ENCODE data around the gene ACAP2.
"Not testable (repeated sequence)": the region's sequence is repeated elsewhere in the genome, so short reads cannot be mapped to it uniquely, and the experiment has no call there.

Gene ACAP2

GRCh38 chr3:195241592-195242355 lies 201.0 kb downstream of the ACAP2 start:
- DNase-seq, result no peak

- DNase-seq, result no peak
These were observed 201.9 kb downstream of the ACAP2 start for GRCh38 chr3:195240939-195241338.

- no peak for DNase-seq
These were observed 202.6 kb downstream of the ACAP2 start for GRCh38 chr3:195240171-195240701.

DNA sequence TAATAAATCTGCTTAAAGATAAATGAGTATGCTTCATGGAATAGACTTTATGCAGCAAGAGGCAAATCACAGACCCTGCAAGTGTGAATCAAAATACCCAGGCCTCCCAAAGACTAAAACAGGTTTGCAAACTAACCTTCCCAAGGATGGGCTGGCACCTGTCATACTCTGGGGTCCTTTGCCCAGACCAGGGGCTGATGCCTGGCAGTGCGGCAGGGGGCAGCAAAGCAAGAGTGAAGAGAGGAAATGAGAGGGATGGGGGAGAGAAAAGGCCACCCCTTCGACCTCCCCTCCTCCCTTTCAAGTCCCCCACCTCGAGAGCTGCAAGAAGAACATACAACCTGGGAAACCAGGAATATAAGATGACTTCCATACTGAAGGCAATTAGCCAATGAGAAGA lies 203.7 kb downstream of the ACAP2 start:
- no peak for DNase-seq

DNA sequence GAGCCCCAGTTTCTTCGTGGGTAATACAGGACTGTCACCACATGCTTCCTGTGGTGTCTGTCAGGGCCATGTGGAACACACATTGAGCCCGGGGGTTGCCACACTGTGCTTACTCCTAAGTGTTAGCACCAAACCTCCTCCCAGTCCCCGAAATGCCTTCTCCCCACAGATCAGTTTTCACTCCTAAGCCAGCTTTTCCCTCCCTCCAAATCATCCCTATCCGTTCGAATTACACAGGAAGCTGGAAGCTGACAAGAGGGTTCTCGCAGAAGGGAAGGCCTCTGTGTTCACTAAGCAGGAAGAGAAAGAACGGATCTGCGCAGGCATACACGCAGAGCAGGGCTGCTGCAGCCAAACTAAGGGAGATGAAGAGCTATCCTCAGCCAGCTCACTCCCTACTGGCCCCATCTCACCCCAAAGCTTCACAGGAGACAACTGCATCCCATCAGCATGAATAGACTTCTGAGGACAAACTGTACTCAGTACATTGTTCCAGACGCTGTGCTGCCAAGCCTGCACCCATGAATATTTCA lies 204.2 kb downstream of the ACAP2 start:
- no peak for DNase-seq

DNA sequence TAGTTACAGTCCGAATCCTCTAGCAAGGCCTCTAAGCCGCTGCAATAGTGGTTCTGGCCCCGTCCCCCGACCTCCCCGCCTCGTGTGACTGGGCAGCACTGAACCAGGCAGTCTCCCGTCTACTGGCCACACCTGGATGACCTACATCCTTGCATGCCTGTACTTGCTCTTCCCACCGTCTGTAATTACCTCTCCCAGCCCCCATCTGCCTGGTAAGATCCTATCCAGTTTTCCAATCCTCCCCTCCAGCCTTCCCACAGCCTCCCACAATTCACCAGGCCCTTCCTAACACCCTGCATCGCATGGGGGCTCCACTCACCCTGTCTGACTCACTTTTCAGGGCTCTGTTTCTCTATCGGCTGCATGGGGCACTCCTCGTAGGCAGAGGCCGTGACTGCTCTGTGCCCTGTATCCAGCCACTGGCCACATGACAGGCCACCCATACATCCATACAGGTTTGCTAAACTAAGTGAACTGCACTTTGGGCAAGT lies 204.7 kb downstream of the ACAP2 start:
- no peak for DNase-seq

DNA sequence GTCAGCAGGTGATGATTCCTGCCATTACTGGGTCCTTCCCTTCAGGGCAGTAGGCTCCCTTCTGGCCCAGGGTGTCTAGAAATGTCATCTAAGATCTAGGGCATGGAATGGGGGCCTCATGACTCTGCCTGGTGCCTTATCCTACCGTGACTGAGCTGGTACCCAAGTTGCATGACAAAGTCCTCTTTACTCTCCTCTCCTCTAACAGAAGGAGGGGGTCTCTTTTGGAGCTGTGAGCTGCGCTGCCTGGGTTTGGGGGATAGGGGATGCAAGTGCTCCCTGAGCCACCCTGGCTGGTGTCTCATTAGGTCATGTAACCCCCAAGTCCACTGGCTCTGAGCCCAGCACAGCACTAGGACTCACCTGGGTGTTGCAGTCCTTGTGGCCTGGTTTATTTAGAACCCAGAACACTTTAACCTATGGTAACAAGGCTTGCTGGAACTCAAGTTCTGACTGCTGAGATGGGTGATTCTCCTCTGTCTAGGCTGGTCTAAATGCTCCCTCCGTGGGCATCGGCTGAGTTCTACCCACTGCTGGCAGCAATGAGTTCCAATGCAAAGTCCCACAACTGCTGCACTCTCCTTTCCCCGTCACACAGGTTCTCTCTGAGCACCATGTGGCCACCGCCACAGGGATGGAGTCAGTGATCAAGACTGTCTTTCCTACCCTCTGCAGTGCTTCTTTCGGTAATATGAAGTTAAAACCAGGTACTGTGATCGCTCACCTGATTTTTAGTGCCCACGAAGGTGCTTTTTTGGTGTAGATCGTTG lies 205.8 kb downstream of the ACAP2 start:
- DNase-seq, result no peak

GRCh38 chr3:195236076-195236798 lies 206.6 kb downstream of the ACAP2 start:
- DNase-seq, result no peak

GRCh38 chr3:195230244-195230643 lies 212.6 kb downstream of the ACAP2 start:
- no peak for DNase-seq

GRCh38 chr3:195228886-195229285 lies 213.9 kb downstream of the ACAP2 start:
- not testable (repeated sequence) for DNase-seq

GRCh38 chr3:195227871-195228270 lies 214.9 kb downstream of the ACAP2 start:
- no peak for DNase-seq

DNA sequence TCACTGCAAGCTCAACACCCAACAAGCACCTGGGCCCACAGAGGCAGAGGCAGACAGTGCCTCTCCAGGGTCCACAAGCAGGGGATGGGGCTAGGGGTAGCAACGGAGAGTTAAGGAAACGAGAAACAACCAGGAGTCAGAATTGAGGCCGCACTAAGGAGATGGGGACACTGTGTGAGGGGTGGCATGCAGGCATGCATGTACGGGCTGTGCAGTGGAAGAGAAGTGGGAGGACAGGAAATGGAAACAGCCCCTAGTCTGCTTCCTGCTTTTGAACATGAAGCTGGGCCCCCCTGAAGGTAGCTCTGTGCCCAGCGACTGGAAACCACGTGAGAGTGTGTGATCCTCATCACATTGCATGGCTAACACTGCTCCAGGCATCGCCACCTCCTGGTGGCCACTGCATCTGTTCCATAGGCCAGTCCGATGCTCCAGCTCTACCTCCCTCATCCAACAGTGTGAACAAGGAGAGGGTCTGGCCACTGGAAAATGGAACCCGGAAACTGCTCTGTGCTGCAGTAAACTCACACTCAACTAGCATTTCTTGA lies 215.8 kb downstream of the ACAP2 start:
- DNase-seq, result no peak

DNA sequence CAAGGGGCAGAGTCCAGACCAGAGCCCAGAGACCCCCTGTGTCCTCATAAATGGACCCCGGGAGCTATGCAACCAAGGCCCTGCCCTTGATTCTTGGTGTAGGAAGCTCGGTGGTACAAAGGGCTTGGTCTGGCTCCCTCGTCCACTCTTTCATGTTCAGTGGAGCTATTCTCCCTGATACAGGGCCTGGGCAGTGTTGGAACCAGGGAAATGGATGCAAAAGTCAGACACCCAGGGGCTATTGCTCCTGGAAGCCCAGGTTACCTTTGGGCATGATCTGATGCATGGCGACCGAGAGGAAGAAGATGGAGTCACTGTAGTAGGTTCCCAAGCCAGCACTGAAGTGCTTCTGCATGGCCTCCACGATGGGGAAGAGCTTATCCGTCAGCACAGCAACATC lies 216.4 kb downstream of the ACAP2 start:
- DNase-seq, result no peak

- no peak for DNase-seq
These were observed 217.7 kb downstream of the ACAP2 start for GRCh38 chr3:195224980-195225580.
